IMR-90 (cell line): ENCODE measurements around the gene FBXL13.
"Not testable (repeated sequence)": the region's sequence is repeated elsewhere in the genome, so short reads cannot be mapped to it uniquely, and the experiment has no call there.

ENCODE experiments used
- CEBPB ChIP-seq: IDR thresholded peaks from 2 replicates; pipeline ENCODE4 v1.6.1; 2012; ENCODE audit warnings: low read depth, low read length, improper control_type of control experiment
- CHD1 ChIP-seq: IDR thresholded peaks from 2 replicates; pipeline ENCODE4 v1.6.1; 2012; ENCODE audit warnings: low read depth, low read length, improper control_type of control experiment
- MAFK ChIP-seq: IDR thresholded peaks from 2 replicates; pipeline ENCODE4 v1.6.1; 2012; ENCODE audit warnings: low read depth, low read length, improper control_type of control experiment
- MAZ ChIP-seq: IDR thresholded peaks from 2 replicates; pipeline ENCODE4 v1.6.1; 2012; ENCODE audit warnings: low read depth, mild to moderate bottlenecking, low read length, improper control_type of control experiment, moderate library complexity, borderline replicate concordance
- NFE2L2 ChIP-seq: fragments of 150-350 bp; IDR thresholded peaks from 2 replicates; pipeline ENCODE4 v1.6.1; 2016; ENCODE audit warnings: low read depth, mild to moderate bottlenecking, low read length
- POLR2A ChIP-seq: IDR thresholded peaks from 2 replicates; pipeline ENCODE4 v1.6.1; 2012; ENCODE audit warnings: mild to moderate bottlenecking, low read depth, low read length
- RFX5 ChIP-seq: IDR thresholded peaks from 2 replicates; pipeline ENCODE4 v1.8.0; 2012; ENCODE audit warnings: low read depth, mild to moderate bottlenecking, low read length, moderate library complexity
- SMC3 ChIP-seq: fragments of 150-350 bp; IDR thresholded peaks from 2 replicates; pipeline ENCODE4 v1.6.1; 2016; ENCODE audit warnings: low read depth, mild to moderate bottlenecking, antibody characterized with exemption, low read length, moderate library complexity
- TF ChIP-seq, protein P1 (sequence below): conservative IDR thresholded peaks from 2 replicates; pipeline ENCODE4 v1.5.1; 2012; ENCODE audit warnings: mild to moderate bottlenecking, low read depth, low read length, improper control_type of control experiment
- TF ChIP-seq, protein P2 (sequence below): fragments of 150-350 bp; IDR thresholded peaks from 2 replicates; pipeline ENCODE4 v1.6.1; 2017; ENCODE audit warnings: mild to moderate bottlenecking, antibody characterized with exemption, low read length, low read depth

DNA sequence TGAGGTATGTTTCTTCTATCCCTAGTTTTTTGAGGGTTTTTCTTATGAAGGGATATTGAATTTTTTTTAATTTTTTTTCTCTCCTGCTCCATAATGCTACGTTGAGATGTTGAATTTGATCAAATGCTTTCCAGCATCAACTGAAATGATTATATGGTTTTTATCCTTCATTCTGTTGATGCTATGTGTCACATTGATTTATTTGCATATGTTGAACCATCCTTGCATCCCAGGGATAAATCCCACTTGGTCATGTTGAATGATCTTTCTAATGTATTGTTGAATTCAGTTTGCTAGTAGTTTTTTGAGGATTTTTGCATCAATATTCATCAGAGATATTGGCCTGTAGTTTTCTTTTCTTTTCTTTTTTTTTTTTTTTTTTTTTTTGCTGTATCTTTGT, 171.0 kb downstream of the FBXL13 start:
- TF ChIP-seq, protein P1, sequence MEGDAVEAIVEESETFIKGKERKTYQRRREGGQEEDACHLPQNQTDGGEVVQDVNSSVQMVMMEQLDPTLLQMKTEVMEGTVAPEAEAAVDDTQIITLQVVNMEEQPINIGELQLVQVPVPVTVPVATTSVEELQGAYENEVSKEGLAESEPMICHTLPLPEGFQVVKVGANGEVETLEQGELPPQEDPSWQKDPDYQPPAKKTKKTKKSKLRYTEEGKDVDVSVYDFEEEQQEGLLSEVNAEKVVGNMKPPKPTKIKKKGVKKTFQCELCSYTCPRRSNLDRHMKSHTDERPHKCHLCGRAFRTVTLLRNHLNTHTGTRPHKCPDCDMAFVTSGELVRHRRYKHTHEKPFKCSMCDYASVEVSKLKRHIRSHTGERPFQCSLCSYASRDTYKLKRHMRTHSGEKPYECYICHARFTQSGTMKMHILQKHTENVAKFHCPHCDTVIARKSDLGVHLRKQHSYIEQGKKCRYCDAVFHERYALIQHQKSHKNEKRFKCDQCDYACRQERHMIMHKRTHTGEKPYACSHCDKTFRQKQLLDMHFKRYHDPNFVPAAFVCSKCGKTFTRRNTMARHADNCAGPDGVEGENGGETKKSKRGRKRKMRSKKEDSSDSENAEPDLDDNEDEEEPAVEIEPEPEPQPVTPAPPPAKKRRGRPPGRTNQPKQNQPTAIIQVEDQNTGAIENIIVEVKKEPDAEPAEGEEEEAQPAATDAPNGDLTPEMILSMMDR, result not testable (repeated sequence)
- not testable (repeated sequence) for TF ChIP-seq MAZ, SMC3, POLR2A, RFX5, CHD1, NFE2L2, MAFK, CEBPB
- TF ChIP-seq, protein P2, sequence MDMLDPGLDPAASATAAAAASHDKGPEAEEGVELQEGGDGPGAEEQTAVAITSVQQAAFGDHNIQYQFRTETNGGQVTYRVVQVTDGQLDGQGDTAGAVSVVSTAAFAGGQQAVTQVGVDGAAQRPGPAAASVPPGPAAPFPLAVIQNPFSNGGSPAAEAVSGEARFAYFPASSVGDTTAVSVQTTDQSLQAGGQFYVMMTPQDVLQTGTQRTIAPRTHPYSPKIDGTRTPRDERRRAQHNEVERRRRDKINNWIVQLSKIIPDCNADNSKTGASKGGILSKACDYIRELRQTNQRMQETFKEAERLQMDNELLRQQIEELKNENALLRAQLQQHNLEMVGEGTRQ, result not testable (repeated sequence)
